ENCODE measurements around the gene STAT5A. TPM values are rescaled to one million over a fixed set of nuclear protein-coding genes. Genes with fewer than 3 reads are reported as not detected.
"Not testable (repeated sequence)": the region's sequence is repeated elsewhere in the genome, so short reads cannot be mapped to it uniquely, and the experiment has no call there.

The STAT5A gene
- total RNA-seq, 1 experiment from 2014 or later, result 6.4 TPM

GRCh38 chr17:42359133-42359532 is 70.8 kb downstream of the STAT5A start:
- Histone ChIP-seq H3K23ac (ENCODE audit: insufficient read length, low read depth, low read length) (no peak overlapping the region), H2BK12ac (ENCODE audit: insufficient read length, low read depth, low read length) (no peak overlapping the region), H3K18ac (ENCODE audit: insufficient read length, low read depth, low read length) (no peak overlapping the region), H3K79me1 (ENCODE audit: insufficient read depth, low read depth, low read length, poor library complexity, severe bottlenecking) (peaks cover 4% of the 10 kb centered on the region), H2BK5ac (ENCODE audit: insufficient read length, low read length) (no peak overlapping the region), H2BK15ac (ENCODE audit: low read depth, low read length) (no peak overlapping the region), H2AK5ac (ENCODE audit: insufficient read length, low read length) (no peak overlapping the region), H2AFZ (ENCODE audit: low read length) (no peak overlapping the region), H3K9ac (ENCODE audit: extremely low read depth, insufficient read length, low read length) (no peak overlapping the region), H4K91ac (ENCODE audit: insufficient read length, low read depth, low read length) (no peak overlapping the region), H3K27ac (ENCODE audit: insufficient read length, low read depth, low read length) (no peak overlapping the region), H3K56ac (ENCODE audit: insufficient read length, low read depth, low read length) (no peak overlapping the region), H3K4me1 (ENCODE audit: insufficient read depth, low read length) (peaks cover 10% of the 10 kb centered on the region), H3T11ph (ENCODE audit: low read length) (no peak overlapping the region), H3K4ac (ENCODE audit: low read depth, low read length) (no peak overlapping the region), H3K27me3 (ENCODE audit: insufficient read depth, low read length) (no peaks in the 10 kb centered on the region), H2BK120ac (ENCODE audit: low read depth, low read length, poor library complexity, severe bottlenecking) (no peak overlapping the region), H2BK20ac (ENCODE audit: low read depth, low read length, poor library complexity, severe bottlenecking) (no peak overlapping the region), H4K5ac (ENCODE audit: insufficient read length, low read depth, low read length) (no peak overlapping the region), H3K14ac (ENCODE audit: insufficient read depth, low read length) (no peak overlapping the region), H3K4me2 (ENCODE audit: insufficient read depth, insufficient read length, low read length) (no peak overlapping the region), H3K9me3 (ENCODE audit: control insufficient read depth, low read depth, low read length) (no peaks in the 10 kb centered on the region), H4K20me1 (ENCODE audit: control insufficient read depth, insufficient read depth, insufficient read length) (no peaks in the 10 kb centered on the region), H3K23me2 (ENCODE audit: insufficient read length, low read depth, low read length, poor library complexity, severe bottlenecking) (no peaks in the 10 kb centered on the region), H4K8ac (replicated peaks; ENCODE audit: insufficient read length, low read depth, low read length) (no peak overlapping the region), H3K79me2 (ENCODE audit: insufficient read depth, low read length) (peaks cover 14% of the 10 kb centered on the region; the same call in 1 of the 2 replicates)
- Mint-ChIP-seq H3K27ac (peak overlapping the region in 1 of 3 experiments; percentile 42; a peak in 1 of 7 replicates), H3K4me1 (peaks cover 39 to 43% of the 10 kb centered on the region in 2 experiments), H3K4me3 (no peak overlapping the region), H3K36me3 (ENCODE audit: insufficient read depth in 1 of 3, low read depth in 3 of 3) (no peaks in the 10 kb centered on the region; a peak in 3 of 7 replicates), H3K9me3 (no peaks in the 10 kb centered on the region), H3K27me3 (ENCODE audit: low read depth) (no peaks in the 10 kb centered on the region; the same call in 1 of the 2 replicates)
- no peak for DNase-seq
- no peak for TF ChIP-seq CTCF (conservative IDR thresholded peaks at IDR 0.05)
- WGBS (ENCODE audit: extremely low coverage, insufficient read length, low lambda C conversion rate), result no CpG with 5 or more reads among the region's 7 CpGs

- not testable (repeated sequence) for DNase-seq; H2BK20ac ChIP-seq (ENCODE audit: low read depth, low read length, poor library complexity, severe bottlenecking); H3K4ac ChIP-seq (ENCODE audit: low read depth, low read length); H2BK5ac ChIP-seq (ENCODE audit: insufficient read length, low read length); H3K4me3 Mint-ChIP-seq; H3K9ac ChIP-seq (ENCODE audit: extremely low read depth, insufficient read length, low read length); H3K23ac ChIP-seq (ENCODE audit: insufficient read length, low read depth, low read length); H2BK15ac ChIP-seq (ENCODE audit: low read depth, low read length); H3K23me2 ChIP-seq (ENCODE audit: insufficient read length, low read depth, low read length, poor library complexity, severe bottlenecking); H3K9me3 Mint-ChIP-seq; H3T11ph ChIP-seq (ENCODE audit: low read length); H3K27ac Mint-ChIP-seq; H3K14ac ChIP-seq (ENCODE audit: insufficient read depth, low read length); H3K9me3 ChIP-seq (ENCODE audit: control insufficient read depth, low read depth, low read length); H4K20me1 ChIP-seq (ENCODE audit: control insufficient read depth, insufficient read depth, insufficient read length); H3K36me3 Mint-ChIP-seq (ENCODE audit: insufficient read depth in 1 of 3, low read depth in 3 of 3); H3K4me1 ChIP-seq (ENCODE audit: insufficient read depth, low read length); H3K56ac ChIP-seq (ENCODE audit: insufficient read length, low read depth, low read length); H3K18ac ChIP-seq (ENCODE audit: insufficient read length, low read depth, low read length); H2AFZ ChIP-seq (ENCODE audit: low read length); H3K27me3 Mint-ChIP-seq (ENCODE audit: low read depth); H2BK12ac ChIP-seq (ENCODE audit: insufficient read length, low read depth, low read length); H3K27ac ChIP-seq (ENCODE audit: insufficient read length, low read depth, low read length); H2BK120ac ChIP-seq (ENCODE audit: low read depth, low read length, poor library complexity, severe bottlenecking); H3K27me3 ChIP-seq (ENCODE audit: insufficient read depth, low read length); H3K4me2 ChIP-seq (ENCODE audit: insufficient read depth, insufficient read length, low read length); H4K91ac ChIP-seq (ENCODE audit: insufficient read length, low read depth, low read length); H2AK5ac ChIP-seq (ENCODE audit: insufficient read length, low read length); H4K8ac ChIP-seq (replicated peaks; ENCODE audit: insufficient read length, low read depth, low read length); H4K5ac ChIP-seq (ENCODE audit: insufficient read length, low read depth, low read length)
- Histone ChIP-seq H3K79me2 (ENCODE audit: insufficient read depth, low read length) (peaks cover 23% of the 10 kb centered on the region; the same call in 1 of the 2 replicates), H3K79me1 (ENCODE audit: insufficient read depth, low read depth, low read length, poor library complexity, severe bottlenecking) (peaks cover 11% of the 10 kb centered on the region)
- peaks cover 39 to 45% of the 10 kb centered on the region in 2 experiments for H3K4me1 Mint-ChIP-seq
- WGBS (ENCODE audit: extremely low coverage, insufficient read length, low lambda C conversion rate), result no CpG with 5 or more reads among the region's 2 CpGs
Measured at GRCh38 chr17:42360388-42360787, 72.1 kb downstream of the STAT5A start.
